Thyroid gland (tissue), 4 donors: ENCODE results near the gene KIAA0232.

Experiments
- CTCF ChIP-seq, 6 experiments: fragments of 200-600 bp in 3 of 6; fragments of 450-650 bp in 3 of 6; sonication (generic) in 3 of 6; IDR thresholded peaks; one replicate each; pipeline ENCODE4 v1.5.1; 2016 to 2019; ENCODE audit warnings: antibody characterized with exemption in 6 of 6, mild to moderate bottlenecking in 2 of 6, inconsistent platforms in 1 of 6, moderate library complexity in 1 of 6
- POLR2A ChIP-seq, 2 donors: fragments of 450-650 bp; IDR thresholded peaks; one replicate each; pipeline ENCODE4 v1.6.1; 2017; ENCODE audit warnings: antibody characterized with exemption in 2 of 2, mild to moderate bottlenecking in 2 of 2, moderate library complexity in 1 of 2

- no peak for TF ChIP-seq POLR2A (IDR thresholded peaks at IDR 0.05)
- no peak for TF ChIP-seq CTCF (IDR thresholded peaks at IDR 0.05)
Observed at GRCh38 chr4:6890358-6890757, 107.8 kb downstream of the KIAA0232 start.
